Stimulated activated CD4-positive, alpha-beta T cell treated with anti-CD3 and anti-CD28 coated beads, Interleukin-15, amount 100 ng/mL, for 24 hours (primary cell): Measurements from ENCODE around the gene HSFY2.
"Not testable (repeated sequence)": the region's sequence is repeated elsewhere in the genome, so short reads cannot be mapped to it uniquely, and the experiment has no call there.

ENCODE experiments used
- DNase-seq: peaks from one replicate; pipeline ENCODE4 v3.0.0-alpha.2; 2020

HSFY2 gene, protein sequence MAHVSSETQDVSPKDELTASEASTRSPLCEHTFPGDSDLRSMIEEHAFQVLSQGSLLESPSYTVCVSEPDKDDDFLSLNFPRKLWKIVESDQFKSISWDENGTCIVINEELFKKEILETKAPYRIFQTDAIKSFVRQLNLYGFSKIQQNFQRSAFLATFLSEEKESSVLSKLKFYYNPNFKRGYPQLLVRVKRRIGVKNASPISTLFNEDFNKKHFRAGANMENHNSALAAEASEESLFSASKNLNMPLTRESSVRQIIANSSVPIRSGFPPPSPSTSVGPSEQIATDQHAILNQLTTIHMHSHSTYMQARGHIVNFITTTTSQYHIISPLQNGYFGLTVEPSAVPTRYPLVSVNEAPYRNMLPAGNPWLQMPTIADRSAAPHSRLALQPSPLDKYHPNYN

DNA sequence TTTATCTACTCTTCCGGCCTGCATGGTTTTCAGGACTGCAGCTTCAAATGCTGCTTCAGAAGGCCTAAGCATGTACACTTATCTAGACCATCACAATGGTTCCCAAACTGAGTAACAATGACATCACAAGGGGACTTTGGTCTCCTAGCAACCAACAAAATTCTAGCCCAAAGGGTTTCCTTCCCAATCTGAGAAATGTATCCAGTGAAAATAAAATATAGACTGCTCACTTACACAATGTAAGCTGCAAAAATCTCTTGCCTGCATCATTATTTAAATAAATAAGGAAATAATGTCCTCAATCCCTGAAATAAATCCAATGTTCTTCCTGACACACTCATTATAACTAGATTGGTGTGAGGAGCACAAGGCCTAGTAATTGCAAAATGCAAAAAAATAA is at the start of gene HSFY2:
Gene HSFY2 (minus strand): TSS at position 101 of the 400 bp plus-strand sequence. CDS start 117 bp downstream, outside the sequence.
- not testable (repeated sequence) for DNase-seq

DNA sequence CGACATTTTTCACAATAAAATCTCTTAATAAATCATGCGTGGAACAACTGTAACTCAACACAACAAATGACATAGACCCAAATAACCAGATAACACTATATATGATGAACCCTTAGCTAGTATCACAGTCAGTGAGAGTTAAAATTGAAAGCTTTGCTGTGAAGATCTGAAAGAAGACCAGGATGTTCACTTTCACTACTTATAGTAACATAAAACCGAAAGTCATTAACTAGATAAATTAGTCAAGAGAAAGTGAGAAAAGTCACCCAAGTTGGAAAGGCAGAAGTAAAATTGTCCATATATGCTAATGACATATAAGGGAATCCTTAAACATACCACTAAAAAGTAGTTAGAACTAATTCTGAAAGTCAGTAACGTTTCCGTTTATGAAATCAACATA is 42.2 kb upstream of the HSFY2 start:
- DNase-seq = not testable (repeated sequence)

DNA sequence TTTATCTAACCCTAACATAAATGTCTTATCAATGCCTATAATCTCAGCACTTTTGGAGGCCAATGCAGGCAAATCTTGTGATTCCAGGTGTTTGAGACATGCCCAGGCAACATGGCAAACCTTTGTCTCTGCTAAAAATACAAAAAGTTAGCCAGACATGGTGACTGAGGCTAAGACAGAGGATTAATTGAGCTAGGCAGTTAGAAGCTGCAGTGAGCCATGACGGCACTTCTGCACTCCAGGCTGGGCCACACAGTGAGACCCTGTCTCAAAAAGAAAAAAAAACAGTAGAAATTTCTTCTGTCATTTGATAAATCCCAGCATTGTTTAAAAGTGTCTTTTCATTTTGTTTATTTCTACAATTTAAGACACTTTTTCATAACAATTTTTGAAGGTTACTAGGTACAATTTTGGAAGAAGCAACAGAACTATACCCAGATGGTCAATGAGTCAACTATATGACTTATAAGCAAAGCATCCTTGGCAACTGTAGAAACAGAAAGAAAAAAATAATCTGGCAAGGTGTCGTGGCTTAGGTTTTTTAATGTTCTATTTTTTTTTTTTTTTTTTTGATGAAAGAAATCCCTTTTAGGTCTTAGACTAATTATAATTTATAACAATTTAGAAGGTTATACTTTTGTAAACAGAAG is 15.3 kb upstream of the HSFY2 start:
- DNase-seq = not testable (repeated sequence)

DNA sequence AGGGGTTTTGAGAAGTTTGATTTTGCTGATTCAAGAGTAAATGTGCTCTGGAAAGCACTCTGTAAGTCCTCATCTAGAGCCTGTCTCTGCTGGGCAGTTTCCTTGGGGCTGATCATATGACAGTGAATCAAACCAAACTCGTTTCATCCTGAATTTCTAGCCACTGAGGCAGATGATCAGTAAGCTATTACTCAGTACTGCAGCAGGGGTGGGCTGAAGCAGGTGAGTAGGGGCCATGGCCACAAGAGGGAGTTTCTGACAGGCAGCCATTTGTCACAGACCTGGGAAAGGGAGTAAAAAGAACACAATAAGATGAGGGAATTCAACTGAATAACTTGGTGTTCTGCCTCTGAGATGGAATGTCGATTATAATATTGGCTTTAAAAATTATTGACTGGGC is 19.5 kb downstream of the HSFY2 start:
- not testable (repeated sequence) for DNase-seq

DNA sequence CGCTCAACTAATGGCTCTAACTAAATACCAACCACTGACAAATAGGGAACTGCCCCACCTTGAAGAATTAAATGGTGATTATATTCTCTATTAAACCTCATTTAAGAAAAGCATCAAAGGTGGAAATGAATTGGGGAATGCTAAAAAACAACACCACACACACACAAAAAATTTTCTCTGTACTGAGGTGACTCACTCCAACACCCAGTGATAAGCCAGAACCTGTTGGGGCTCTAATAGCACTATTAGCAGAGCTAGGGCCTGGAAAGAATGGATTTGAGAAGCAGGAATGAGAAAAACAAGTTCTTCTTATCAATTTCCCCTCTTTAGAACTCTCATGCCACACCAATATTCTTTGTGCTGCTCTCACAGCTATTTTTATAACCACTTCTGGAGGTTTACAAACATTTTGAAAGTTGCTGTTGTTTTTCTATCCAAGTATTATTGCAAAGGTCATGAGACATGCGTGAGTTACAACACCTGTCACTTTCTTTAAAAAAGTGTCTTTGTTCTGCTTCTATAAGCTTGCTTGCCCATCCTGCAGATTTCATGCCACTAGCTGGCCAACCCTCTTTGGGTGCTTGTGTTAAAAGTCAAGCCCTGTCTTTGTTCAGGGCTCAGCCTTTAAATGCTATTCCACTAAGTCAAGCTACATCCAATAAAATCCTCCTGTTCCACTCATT is 20.3 kb downstream of the HSFY2 start:
- not testable (repeated sequence) for DNase-seq

DNA sequence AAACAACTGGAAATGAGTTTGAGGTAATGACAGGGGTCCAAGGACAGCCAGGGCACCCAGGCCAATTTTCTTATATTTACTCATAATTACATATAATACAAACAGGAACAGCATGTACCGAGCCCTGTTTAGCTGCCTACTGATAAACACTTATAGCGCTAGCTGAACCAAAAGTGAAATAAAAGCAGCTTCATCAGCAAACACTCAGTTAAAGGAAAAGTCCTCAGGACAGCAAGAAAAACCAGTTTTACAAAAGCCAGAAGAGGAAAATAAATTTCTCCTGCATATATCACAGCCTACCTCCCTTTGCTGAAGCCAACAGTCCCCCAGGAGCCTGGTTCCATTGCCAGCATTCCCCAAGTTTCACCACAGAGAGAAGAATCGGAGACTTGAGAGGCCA is 49.8 kb downstream of the HSFY2 start:
- DNase-seq = not testable (repeated sequence)
